ENCODE measurements around the gene MYO1F. TPM values are rescaled to one million over a fixed set of nuclear protein-coding genes. Genes with fewer than 3 reads are reported as not detected.
"Not testable (repeated sequence)": the region's sequence is repeated elsewhere in the genome, so short reads cannot be mapped to it uniquely, and the experiment has no call there.

Gene MYO1F
- total and polyA plus RNA-seq, 2 donors (not counting 1 experiment from before 2014, with no cell fraction given), result 76.3 to 126 TPM

- H3K27me3 ChIP-seq (replicated peaks in 1 of 4; ENCODE audit: control extremely low read depth in 1 of 4, control insufficient read depth in 3 of 4, insufficient read depth in 4 of 4, low read length in 3 of 4); H3K4me2 ChIP-seq (replicated peaks; ENCODE audit: low read depth, low read length, poor library complexity, severe bottlenecking); H3K4me3 Mint-ChIP-seq; H2AFZ ChIP-seq (ENCODE audit: insufficient read depth, low read depth, low read length, poor library complexity, severe bottlenecking); H3K27me3 Mint-ChIP-seq; H3K9ac ChIP-seq (ENCODE audit: low read length); H3K36me3 ChIP-seq (replicated peaks in 1 of 2; ENCODE audit: control extremely low read depth in 1 of 2, control insufficient read depth in 1 of 2, extremely low read depth in 1 of 2, insufficient read depth in 2 of 2, low read length in 1 of 2); H3K9me3 Mint-ChIP-seq (ENCODE audit: insufficient read depth); H3K4me3 ChIP-seq (ENCODE audit: control extremely low read depth in 1 of 5, extremely low read depth in 1 of 5, insufficient read depth in 1 of 5, low read depth in 2 of 5, low read length in 4 of 5); intact Hi-C loops (cut with micrococcal nuclease); H3K27ac Mint-ChIP-seq; H3K27ac ChIP-seq (ENCODE audit: low read length in 2 of 2); H3K9me3 ChIP-seq (ENCODE audit: control extremely low read depth in 1 of 3, control insufficient read depth in 2 of 3, insufficient read depth in 1 of 3, low read length in 2 of 3); DNase-seq; ATAC-seq (ENCODE audit: low read depth): not testable (repeated sequence)
- H3K4me1 ChIP-seq (ENCODE audit: control insufficient read depth in 2 of 2, insufficient read depth in 2 of 2, low read length in 2 of 2), result peaks cover 11 to 16% of the 10 kb centered on the region in 2 donors
- CTCF ChIA-PET, result interaction anchor here (8.3 kb wide), 1 partner anchor 14 kb away, joined by 95 read pairs; the partner anchor contains the start of gene MYO1F
- WGBS (ENCODE audit: insufficient coverage), result 99% methylated on average over 7 of the region's 8 CpGs
- POLR2A ChIA-PET, result interaction anchor here (0.6 kb wide), 1 partner anchor 16 kb away, joined by 4 read pairs; no protein-coding TSS in a partner anchor
- peaks cover 22% of the 10 kb centered on the region for H3K4me1 Mint-ChIP-seq
- peaks cover 41% of the 10 kb centered on the region for H4K20me1 ChIP-seq (ENCODE audit: control insufficient read depth, insufficient read depth, low read length, poor library complexity, severe bottlenecking)
- peaks cover 59% of the 10 kb centered on the region for H3K79me2 ChIP-seq (ENCODE audit: control insufficient read depth, insufficient read depth, low read length)
Observed at GRCh38 chr19:8564866-8565265, 12.4 kb downstream of the MYO1F start.

DNA sequence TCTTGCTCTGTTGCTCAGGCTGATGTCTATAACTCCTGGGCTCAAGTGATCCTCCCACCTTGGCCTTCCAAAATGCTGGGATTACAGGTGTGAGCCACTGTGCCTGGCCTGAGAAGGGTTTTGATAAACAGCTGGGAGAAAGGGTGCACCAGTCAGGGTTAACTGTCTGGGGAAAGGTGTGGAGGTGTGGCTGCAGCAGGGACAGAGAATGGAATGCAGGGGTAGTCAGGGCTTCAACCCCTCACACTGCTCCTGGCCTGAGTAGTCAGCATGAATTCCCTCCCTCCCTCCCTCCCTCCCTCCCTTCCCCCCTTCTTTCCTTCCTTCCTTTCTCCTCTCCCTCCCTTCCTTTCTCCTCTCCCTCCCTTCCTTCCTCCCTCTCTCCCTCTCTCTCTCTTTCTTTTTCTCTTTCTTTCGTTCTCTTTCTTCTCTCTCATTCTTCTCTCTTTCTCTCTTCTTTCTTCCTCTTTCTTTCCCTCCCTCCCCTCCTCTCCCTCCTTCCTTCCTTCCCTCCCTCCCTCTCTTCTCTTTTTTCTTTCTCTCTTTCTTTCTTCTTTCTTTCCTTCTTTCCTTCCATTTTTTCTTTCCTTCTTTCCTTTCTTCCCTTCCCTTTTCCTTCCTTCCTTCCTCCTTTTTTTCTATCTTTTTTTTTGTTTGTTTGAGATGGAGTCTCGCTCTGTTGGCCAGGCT lies 16.0 kb downstream of the MYO1F start:
- H3K27me3 ChIP-seq (replicated peaks in 1 of 4; ENCODE audit: control extremely low read depth in 1 of 4, control insufficient read depth in 3 of 4, insufficient read depth in 4 of 4, low read length in 3 of 4), result no peaks in the 10 kb centered on the region
- H3K4me1 ChIP-seq (ENCODE audit: control insufficient read depth in 2 of 2, insufficient read depth in 2 of 2, low read length in 2 of 2), result no peaks in the 10 kb centered on the region
- intact Hi-C loops (cut with micrococcal nuclease), result no loop called here
- TF ChIP-seq EZH2 (IDR thresholded peaks at IDR 0.05; ENCODE audit: borderline replicate concordance, insufficient read depth, low read depth, low read length, poor library complexity, severe bottlenecking), result no peak
- TF ChIP-seq, protein P1, sequence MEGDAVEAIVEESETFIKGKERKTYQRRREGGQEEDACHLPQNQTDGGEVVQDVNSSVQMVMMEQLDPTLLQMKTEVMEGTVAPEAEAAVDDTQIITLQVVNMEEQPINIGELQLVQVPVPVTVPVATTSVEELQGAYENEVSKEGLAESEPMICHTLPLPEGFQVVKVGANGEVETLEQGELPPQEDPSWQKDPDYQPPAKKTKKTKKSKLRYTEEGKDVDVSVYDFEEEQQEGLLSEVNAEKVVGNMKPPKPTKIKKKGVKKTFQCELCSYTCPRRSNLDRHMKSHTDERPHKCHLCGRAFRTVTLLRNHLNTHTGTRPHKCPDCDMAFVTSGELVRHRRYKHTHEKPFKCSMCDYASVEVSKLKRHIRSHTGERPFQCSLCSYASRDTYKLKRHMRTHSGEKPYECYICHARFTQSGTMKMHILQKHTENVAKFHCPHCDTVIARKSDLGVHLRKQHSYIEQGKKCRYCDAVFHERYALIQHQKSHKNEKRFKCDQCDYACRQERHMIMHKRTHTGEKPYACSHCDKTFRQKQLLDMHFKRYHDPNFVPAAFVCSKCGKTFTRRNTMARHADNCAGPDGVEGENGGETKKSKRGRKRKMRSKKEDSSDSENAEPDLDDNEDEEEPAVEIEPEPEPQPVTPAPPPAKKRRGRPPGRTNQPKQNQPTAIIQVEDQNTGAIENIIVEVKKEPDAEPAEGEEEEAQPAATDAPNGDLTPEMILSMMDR (IDR thresholded peaks at IDR 0.05), result no peak
- H3K4me3 Mint-ChIP-seq, result no peak overlapping the region
- peaks cover 33% of the 10 kb centered on the region for H3K79me2 ChIP-seq (ENCODE audit: control insufficient read depth, insufficient read depth, low read length)
- no peak overlapping the region for H3K27ac Mint-ChIP-seq
- ATAC-seq (ENCODE audit: low read depth) (no peak), DNase-seq (no peak)
- no peak overlapping the region for H2AFZ ChIP-seq (ENCODE audit: insufficient read depth, low read depth, low read length, poor library complexity, severe bottlenecking)
- H3K9ac ChIP-seq (ENCODE audit: low read length), result no peak overlapping the region
- H4K20me1 ChIP-seq (ENCODE audit: control insufficient read depth, insufficient read depth, low read length, poor library complexity, severe bottlenecking), result peaks cover 25% of the 10 kb centered on the region
- no peaks in the 10 kb centered on the region for H3K27me3 Mint-ChIP-seq
- no peak overlapping the region for H3K4me2 ChIP-seq (replicated peaks; ENCODE audit: low read depth, low read length, poor library complexity, severe bottlenecking)
- no peaks in the 10 kb centered on the region for H3K9me3 ChIP-seq (ENCODE audit: control extremely low read depth in 1 of 3, control insufficient read depth in 2 of 3, insufficient read depth in 1 of 3, low read length in 2 of 3)
- H3K4me3 ChIP-seq (ENCODE audit: control extremely low read depth in 1 of 5, extremely low read depth in 1 of 5, insufficient read depth in 1 of 5, low read depth in 2 of 5, low read length in 4 of 5), result no peak overlapping the region
- 39% methylated on average over 1 of the region's 2 CpGs for WGBS (ENCODE audit: insufficient coverage)
- no peak overlapping the region for H3K27ac ChIP-seq (ENCODE audit: low read length in 2 of 2)
- ChIA-PET CTCF (interaction anchor here (1.0 kb wide), 1 partner anchor 18 kb away, joined by 3 read pairs; no protein-coding TSS in a partner anchor), POLR2A (no interaction called here)
- H3K36me3 ChIP-seq (replicated peaks in 1 of 2; ENCODE audit: control extremely low read depth in 1 of 2, control insufficient read depth in 1 of 2, extremely low read depth in 1 of 2, insufficient read depth in 2 of 2, low read length in 1 of 2), result peaks cover 0 to 2% of the 10 kb centered on the region in 2 experiments
- H3K4me1 Mint-ChIP-seq, result peaks cover 9% of the 10 kb centered on the region
- no peaks in the 10 kb centered on the region for H3K9me3 Mint-ChIP-seq (ENCODE audit: insufficient read depth)

All from B cell (primary cell).